Fibroblast of lung (primary cell): ENCODE data around the gene APBB1.

Source experiments
- CTCF ChIP-seq, 2 donors: IDR thresholded peaks in 1 of 2; conservative IDR thresholded peaks in 1 of 2; 1 replicate in 1 of 2; 2 replicates in 1 of 2; pipeline ENCODE4 v1.5.1; 2011 to 2012; ENCODE audit warnings: low read length in 2 of 2, control low read depth in 1 of 2, inconsistent platforms in 1 of 2, low read depth in 1 of 2, mild to moderate bottlenecking in 1 of 2
- EZH2 ChIP-seq: IDR thresholded peaks from 2 replicates; pipeline ENCODE4 v1.5.1; 2012; ENCODE audit warnings: low read length, control low read depth, mild to moderate bottlenecking; ENCODE audit errors: missing control alignments

DNA sequence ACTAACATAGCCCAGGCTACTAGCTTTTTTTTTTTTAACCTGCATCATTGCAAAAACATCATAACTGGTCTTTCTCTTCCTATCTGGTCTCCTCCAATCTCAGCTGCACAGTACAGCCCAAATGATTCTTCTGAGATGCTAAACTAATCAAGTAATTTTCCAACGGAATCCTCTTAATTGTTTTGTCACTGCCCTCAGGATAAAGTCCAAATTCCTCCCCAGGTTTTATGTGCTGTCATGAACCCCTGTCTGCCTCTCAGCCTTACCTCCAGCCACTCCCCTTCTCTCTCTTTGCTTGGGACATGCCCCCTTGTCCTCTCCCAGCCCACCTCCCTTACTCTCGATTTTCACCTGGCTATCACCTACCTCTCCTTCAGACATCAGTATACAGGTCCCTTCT is 12.5 kb downstream of the APBB1 start:
- TF ChIP-seq CTCF (conservative IDR thresholded peaks at IDR 0.05 in 1 of 2, IDR thresholded peaks at IDR 0.05 in 1 of 2; ENCODE audit: low read depth in 1 of 2, low read length in 2 of 2) (no peak), EZH2 (no peak)
